22Rv1 (cell line): ENCODE data around the gene CYP21A2.

Source experiments
- ZFX ChIP-seq: fragments of 450-650 bp; IDR thresholded peaks from 2 replicates; pipeline ENCODE4 v1.6.1; 2017; ENCODE audit warnings: antibody characterized with exemption, borderline replicate concordance
- TF ChIP-seq, protein P1 (sequence below): fragments of 450-650 bp; IDR thresholded peaks from 2 replicates; pipeline ENCODE4 v1.5.1; 2017; ENCODE audit warnings: mild to moderate bottlenecking

- TF ChIP-seq, protein P1, sequence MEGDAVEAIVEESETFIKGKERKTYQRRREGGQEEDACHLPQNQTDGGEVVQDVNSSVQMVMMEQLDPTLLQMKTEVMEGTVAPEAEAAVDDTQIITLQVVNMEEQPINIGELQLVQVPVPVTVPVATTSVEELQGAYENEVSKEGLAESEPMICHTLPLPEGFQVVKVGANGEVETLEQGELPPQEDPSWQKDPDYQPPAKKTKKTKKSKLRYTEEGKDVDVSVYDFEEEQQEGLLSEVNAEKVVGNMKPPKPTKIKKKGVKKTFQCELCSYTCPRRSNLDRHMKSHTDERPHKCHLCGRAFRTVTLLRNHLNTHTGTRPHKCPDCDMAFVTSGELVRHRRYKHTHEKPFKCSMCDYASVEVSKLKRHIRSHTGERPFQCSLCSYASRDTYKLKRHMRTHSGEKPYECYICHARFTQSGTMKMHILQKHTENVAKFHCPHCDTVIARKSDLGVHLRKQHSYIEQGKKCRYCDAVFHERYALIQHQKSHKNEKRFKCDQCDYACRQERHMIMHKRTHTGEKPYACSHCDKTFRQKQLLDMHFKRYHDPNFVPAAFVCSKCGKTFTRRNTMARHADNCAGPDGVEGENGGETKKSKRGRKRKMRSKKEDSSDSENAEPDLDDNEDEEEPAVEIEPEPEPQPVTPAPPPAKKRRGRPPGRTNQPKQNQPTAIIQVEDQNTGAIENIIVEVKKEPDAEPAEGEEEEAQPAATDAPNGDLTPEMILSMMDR: no peak
- no peak for TF ChIP-seq ZFX
Observed at GRCh38 chr6:32045811-32046449, 7.7 kb downstream of the CYP21A2 start.
